Gastroesophageal sphincter (tissue), 3 donors: ENCODE measurements around the gene FBXL13.
"Not testable (repeated sequence)": the region's sequence is repeated elsewhere in the genome, so short reads cannot be mapped to it uniquely, and the experiment has no call there.

Source experiments
- EP300 ChIP-seq: sonication (generic); formaldehyde crosslinking; IDR thresholded peaks from one replicate; pipeline ENCODE4 v1.6.1; 2017; ENCODE audit warnings: antibody characterized with exemption, mild to moderate bottlenecking
- POLR2A ChIP-seq, 2 donors: fragments of 450-650 bp; IDR thresholded peaks; one replicate each; pipeline ENCODE4 v1.6.1; 2017; ENCODE audit warnings: antibody characterized with exemption in 2 of 2, mild to moderate bottlenecking in 2 of 2, moderate library complexity in 1 of 2
- POLR2AphosphoS5 ChIP-seq: sonication (generic); formaldehyde crosslinking; IDR thresholded peaks from one replicate; pipeline ENCODE4 v1.6.1; 2017; ENCODE audit warnings: antibody characterized with exemption
- TF ChIP-seq, protein P1 (sequence below), 4 experiments: fragments of 200-600 bp in 2 of 4; fragments of 450-650 bp in 2 of 4; sonication (generic) in 1 of 4; IDR thresholded peaks; one replicate each; pipeline ENCODE4 v1.5.1; 2017 to 2019; ENCODE audit warnings: antibody characterized with exemption in 4 of 4, mild to moderate bottlenecking in 2 of 4, moderate library complexity in 2 of 4

DNA sequence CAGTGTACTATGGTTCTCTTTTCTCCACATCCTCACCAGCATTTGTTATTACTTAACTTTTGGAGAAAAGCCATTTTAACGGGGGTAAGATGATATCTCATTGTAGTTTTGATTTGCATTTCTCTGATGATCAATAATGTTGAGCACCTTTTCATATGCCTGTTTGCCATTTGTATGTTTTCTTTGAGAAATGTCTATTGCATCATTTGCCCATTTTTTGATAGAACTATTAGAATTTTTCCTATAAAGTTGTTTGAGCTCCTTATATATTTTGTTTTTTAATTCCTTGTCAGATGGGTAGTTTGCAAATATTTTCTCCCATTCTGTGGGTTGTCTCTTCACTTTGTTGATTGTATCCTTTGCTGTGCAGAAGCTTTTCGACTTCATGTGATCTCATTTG lies 172.5 kb downstream of the FBXL13 start:
- TF ChIP-seq, protein P1, sequence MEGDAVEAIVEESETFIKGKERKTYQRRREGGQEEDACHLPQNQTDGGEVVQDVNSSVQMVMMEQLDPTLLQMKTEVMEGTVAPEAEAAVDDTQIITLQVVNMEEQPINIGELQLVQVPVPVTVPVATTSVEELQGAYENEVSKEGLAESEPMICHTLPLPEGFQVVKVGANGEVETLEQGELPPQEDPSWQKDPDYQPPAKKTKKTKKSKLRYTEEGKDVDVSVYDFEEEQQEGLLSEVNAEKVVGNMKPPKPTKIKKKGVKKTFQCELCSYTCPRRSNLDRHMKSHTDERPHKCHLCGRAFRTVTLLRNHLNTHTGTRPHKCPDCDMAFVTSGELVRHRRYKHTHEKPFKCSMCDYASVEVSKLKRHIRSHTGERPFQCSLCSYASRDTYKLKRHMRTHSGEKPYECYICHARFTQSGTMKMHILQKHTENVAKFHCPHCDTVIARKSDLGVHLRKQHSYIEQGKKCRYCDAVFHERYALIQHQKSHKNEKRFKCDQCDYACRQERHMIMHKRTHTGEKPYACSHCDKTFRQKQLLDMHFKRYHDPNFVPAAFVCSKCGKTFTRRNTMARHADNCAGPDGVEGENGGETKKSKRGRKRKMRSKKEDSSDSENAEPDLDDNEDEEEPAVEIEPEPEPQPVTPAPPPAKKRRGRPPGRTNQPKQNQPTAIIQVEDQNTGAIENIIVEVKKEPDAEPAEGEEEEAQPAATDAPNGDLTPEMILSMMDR (IDR thresholded peaks at IDR 0.05): not testable (repeated sequence)
- not testable (repeated sequence) for TF ChIP-seq POLR2A (IDR thresholded peaks at IDR 0.05); EP300; POLR2AphosphoS5
